ENCODE measurements around the gene RBFOX1.

The RBFOX1 gene

DNA sequence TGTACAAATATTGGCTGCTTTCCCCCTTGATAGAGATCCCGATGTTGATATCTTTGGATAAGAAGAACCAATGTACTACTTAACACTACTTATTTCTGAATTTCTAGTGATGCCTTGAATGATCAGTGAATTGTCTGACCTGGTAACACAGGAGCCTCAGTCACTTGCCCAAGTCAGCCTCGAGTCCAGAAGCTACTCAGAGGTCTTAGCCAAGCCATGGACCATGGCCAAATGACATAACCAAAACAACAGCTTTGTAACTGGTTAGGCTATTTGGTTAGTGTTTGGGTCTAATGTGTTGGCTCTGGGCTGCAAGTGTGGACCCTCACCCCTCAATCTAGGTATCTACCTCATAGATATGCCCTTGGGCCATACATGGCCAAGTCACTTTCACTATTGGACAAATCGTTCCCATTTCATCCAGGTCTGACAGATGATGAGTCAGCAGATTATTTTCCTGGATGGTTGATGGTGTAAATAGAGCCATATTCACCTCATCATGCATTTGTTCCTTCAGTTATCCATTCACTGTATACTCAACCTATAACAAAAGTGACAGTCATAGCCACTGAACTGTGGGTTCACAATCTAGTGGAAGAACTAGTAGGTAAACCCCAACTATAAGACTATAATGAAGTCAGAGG lies 3.5 kb downstream of the RBFOX1 start:
- H3K27me3 ChIP-seq (ENCODE audit: insufficient read depth, poor library complexity, severe bottlenecking) = no peaks in the 10 kb centered on the region
- no peak overlapping the region for H3K27ac ChIP-seq (ENCODE audit: poor library complexity, severe bottlenecking)
- no peaks in the 10 kb centered on the region for H3K4me1 ChIP-seq (ENCODE audit: insufficient read depth, poor library complexity, severe bottlenecking)
- no peaks in the 10 kb centered on the region for H3K36me3 ChIP-seq (ENCODE audit: low read depth)
- DNase-seq (ENCODE audit: low spot score) = no peak
- no peak for TF ChIP-seq CTCF (IDR thresholded peaks at IDR 0.05; ENCODE audit: poor library complexity, severe bottlenecking)
- no peak for ATAC-seq (ENCODE audit: low read depth)
- no peaks in the 10 kb centered on the region for H3K9me3 ChIP-seq (ENCODE audit: severe bottlenecking)
- H3K4me3 ChIP-seq (ENCODE audit: severe bottlenecking) = no peak overlapping the region

DNA sequence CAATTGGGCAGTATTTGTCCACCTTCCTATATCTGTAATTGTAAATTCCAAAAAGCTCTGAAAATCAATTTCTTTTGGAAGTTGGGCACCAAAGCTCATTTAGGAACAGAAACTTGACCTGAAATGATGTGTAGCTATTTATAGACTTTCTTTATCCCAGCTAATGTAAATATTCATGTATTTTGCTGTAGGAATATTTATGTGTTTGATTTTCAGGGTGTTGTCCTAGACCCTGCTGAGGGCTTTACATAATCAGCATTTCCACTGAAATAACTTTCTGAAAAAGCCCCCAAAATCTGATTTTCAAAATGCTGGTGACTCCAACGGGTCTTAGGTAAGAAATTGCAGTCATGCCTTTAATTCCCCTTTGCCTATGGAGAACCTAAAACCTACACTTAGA lies 4.1 kb downstream of the RBFOX1 start:
- Histone ChIP-seq H3K27ac (ENCODE audit: poor library complexity, severe bottlenecking) (no peak overlapping the region), H3K4me3 (ENCODE audit: severe bottlenecking) (no peak overlapping the region), H3K36me3 (ENCODE audit: low read depth) (no peaks in the 10 kb centered on the region), H3K4me1 (ENCODE audit: insufficient read depth, poor library complexity, severe bottlenecking) (no peaks in the 10 kb centered on the region), H3K27me3 (ENCODE audit: insufficient read depth, poor library complexity, severe bottlenecking) (no peaks in the 10 kb centered on the region), H3K9me3 (ENCODE audit: severe bottlenecking) (no peaks in the 10 kb centered on the region)
- ATAC-seq (ENCODE audit: low read depth) (no peak), DNase-seq (ENCODE audit: low spot score) (no peak)
- no peak for TF ChIP-seq CTCF (IDR thresholded peaks at IDR 0.05; ENCODE audit: poor library complexity, severe bottlenecking)

GRCh38 chr16:7338826-7339225 lies 6.2 kb downstream of the RBFOX1 start:
- Histone ChIP-seq H3K36me3 (ENCODE audit: low read depth) (no peaks in the 10 kb centered on the region), H3K4me3 (ENCODE audit: severe bottlenecking) (no peak overlapping the region), H3K4me1 (ENCODE audit: insufficient read depth, poor library complexity, severe bottlenecking) (no peaks in the 10 kb centered on the region), H3K27me3 (ENCODE audit: insufficient read depth, poor library complexity, severe bottlenecking) (no peaks in the 10 kb centered on the region), H3K9me3 (ENCODE audit: severe bottlenecking) (no peaks in the 10 kb centered on the region), H3K27ac (ENCODE audit: poor library complexity, severe bottlenecking) (no peak overlapping the region)
- no peak for TF ChIP-seq CTCF (IDR thresholded peaks at IDR 0.05; ENCODE audit: poor library complexity, severe bottlenecking)
- no peak for ATAC-seq (ENCODE audit: low read depth)
- no peak for DNase-seq (ENCODE audit: low spot score)

DNA sequence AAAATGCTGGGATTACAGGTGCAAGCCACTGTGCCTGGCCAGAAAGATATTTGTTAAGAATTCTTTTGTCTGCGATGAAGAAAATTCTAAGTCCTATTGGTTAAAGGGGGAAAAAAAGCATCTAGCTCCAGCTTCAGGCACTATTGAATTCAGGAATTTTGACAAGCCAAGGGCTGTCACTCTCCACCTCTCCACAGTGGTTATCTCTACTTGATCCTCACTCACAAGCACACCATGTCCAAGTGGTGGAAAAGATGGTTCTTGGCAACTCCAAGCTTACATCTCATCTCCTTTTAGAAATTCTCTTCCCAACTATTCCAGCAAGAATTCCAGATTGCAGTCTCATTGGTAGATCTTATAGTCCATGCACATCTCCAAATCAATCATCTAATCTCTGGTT lies 7.1 kb downstream of the RBFOX1 start:
- DNase-seq (ENCODE audit: low spot score) (no peak), ATAC-seq (ENCODE audit: low read depth) (no peak)
- Histone ChIP-seq H3K4me1 (ENCODE audit: insufficient read depth, poor library complexity, severe bottlenecking) (no peaks in the 10 kb centered on the region), H3K4me3 (ENCODE audit: severe bottlenecking) (no peak overlapping the region), H3K27ac (ENCODE audit: poor library complexity, severe bottlenecking) (no peak overlapping the region), H3K36me3 (ENCODE audit: low read depth) (no peaks in the 10 kb centered on the region), H3K9me3 (ENCODE audit: severe bottlenecking) (no peaks in the 10 kb centered on the region), H3K27me3 (ENCODE audit: insufficient read depth, poor library complexity, severe bottlenecking) (no peaks in the 10 kb centered on the region)
- no peak for TF ChIP-seq CTCF (IDR thresholded peaks at IDR 0.05; ENCODE audit: poor library complexity, severe bottlenecking)

DNA sequence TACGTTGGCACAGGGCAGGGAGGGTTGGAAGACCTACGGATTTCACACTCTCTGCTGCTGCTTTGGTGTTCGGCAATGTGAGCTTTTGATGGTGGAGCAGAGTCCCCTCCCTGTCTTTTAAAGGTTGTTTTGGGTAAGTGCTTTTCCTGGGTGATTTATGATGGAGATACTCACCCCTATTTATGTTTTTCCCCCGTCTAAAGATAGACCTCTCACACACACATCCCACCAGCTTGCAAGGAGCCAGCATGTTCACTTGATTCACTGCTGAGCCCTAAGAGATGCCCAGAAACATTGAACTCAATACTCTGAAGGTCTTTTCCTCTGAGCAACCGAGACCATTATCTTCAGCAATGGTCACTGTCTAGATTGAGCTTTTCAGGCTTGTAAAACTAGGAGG lies 8.3 kb downstream of the RBFOX1 start:
- no peaks in the 10 kb centered on the region for H3K9me3 ChIP-seq (ENCODE audit: severe bottlenecking)
- no peaks in the 10 kb centered on the region for H3K27me3 ChIP-seq (ENCODE audit: insufficient read depth, poor library complexity, severe bottlenecking)
- no peaks in the 10 kb centered on the region for H3K36me3 ChIP-seq (ENCODE audit: low read depth)
- DNase-seq (ENCODE audit: low spot score) = no peak
- no peak for ATAC-seq (ENCODE audit: low read depth)
- no peaks in the 10 kb centered on the region for H3K4me1 ChIP-seq (ENCODE audit: insufficient read depth, poor library complexity, severe bottlenecking)
- no peak overlapping the region for H3K4me3 ChIP-seq (ENCODE audit: severe bottlenecking)
- no peak overlapping the region for H3K27ac ChIP-seq (ENCODE audit: poor library complexity, severe bottlenecking)
- TF ChIP-seq CTCF (IDR thresholded peaks at IDR 0.05; ENCODE audit: poor library complexity, severe bottlenecking) = no peak

All from RWPE2 (cell line).